NCI-H748 (cell line): ENCODE results near the gene FEZF1.

Experiments used
- DNase-seq: peaks from one replicate; lab custom pipeline; 2025; ENCODE audit not compliant: unreplicated experiment; lab: John Stamatoyannopoulos, UW

FEZF1 gene

DNA sequence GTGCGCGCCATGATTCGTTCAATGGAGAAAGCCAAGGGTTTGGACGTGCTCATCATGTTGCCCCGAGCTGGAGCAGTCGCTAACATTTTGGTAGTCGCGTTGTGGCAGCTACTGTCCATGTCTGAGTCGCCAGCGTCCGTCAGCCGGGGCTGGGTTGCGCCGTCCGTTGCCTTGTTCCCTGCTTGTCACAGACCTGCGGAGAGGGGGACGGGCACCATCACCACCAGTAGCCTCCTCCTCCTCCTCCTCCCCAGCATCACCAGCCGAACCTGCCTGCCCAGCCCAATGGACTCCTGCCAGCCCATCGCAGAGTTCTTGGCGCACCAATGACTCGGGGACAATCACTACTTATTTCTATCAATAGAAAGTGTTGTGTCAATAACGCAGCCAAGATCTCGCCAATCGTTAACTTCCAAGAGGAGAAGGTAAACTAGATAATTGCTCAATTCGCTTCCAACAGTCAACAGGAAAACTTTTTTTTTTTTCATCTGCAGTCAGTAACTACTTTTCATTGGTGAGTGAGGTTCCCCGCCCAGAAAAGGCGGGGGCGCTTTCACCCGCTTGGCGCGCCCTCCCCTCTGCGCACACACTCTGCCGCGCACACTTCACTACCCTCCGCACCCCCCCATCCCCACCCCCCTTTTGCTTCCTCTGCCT is at the start of gene FEZF1:
FEZF1 (minus strand) TSS at position 432 of the 657 bp plus-strand sequence; CDS start at position 119, 313 bp downstream.
- peak; percentile 89 for DNase-seq

DNA sequence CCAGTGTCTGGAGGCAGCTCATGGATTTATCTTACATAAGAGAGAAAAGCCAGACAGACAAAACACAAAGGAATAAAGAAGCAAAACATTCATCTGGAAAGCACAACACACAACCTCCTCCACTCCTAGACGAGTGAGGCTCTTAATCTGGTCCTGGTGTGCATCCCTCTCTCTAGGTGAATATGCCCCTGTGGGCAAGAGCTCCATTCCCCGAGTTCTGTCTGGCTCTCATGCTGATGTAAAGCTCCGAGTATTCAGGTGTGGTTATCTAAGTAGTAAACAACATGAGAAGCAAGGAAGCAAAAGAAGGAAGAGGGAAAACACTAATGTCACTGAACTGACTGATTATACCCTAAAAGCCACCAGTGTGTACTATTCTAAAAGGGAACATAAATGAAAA is 47.9 kb upstream of the FEZF1 start:
- no peak for DNase-seq

DNA sequence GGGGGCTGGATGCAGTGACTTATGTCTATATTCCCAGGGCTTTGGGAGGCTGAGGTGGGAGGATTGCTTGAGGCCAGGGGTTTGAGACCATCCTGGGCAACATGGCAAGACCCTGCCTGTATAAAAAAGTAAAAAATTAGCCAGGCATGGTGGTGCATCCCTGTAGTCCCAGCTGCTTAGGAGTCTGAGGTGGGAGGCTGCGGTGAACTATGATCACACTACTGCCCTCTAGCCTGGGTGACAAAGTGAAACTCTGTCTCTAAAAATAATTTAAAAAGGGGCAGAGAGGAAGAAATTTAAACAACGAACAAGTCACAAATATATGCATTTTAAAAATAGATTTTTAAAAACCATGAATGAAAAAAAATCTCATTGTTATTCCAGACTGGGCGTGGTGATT is 46.2 kb upstream of the FEZF1 start:
- no peak for DNase-seq

DNA sequence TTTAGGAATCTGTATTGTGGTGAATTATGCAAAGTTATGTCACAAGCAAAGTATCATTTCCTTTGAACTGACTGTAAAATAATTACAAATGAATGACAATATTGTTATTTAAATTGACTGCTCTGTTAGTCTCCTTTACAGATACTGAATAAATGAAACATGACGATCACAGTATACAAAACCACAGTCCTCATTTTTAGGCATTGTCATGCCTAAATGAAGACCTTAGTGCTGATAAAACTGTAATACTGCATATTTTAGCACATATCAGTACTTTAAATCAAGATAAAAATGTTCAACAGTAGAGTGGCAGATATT is 39.7 kb upstream of the FEZF1 start:
- DNase-seq = no peak

DNA sequence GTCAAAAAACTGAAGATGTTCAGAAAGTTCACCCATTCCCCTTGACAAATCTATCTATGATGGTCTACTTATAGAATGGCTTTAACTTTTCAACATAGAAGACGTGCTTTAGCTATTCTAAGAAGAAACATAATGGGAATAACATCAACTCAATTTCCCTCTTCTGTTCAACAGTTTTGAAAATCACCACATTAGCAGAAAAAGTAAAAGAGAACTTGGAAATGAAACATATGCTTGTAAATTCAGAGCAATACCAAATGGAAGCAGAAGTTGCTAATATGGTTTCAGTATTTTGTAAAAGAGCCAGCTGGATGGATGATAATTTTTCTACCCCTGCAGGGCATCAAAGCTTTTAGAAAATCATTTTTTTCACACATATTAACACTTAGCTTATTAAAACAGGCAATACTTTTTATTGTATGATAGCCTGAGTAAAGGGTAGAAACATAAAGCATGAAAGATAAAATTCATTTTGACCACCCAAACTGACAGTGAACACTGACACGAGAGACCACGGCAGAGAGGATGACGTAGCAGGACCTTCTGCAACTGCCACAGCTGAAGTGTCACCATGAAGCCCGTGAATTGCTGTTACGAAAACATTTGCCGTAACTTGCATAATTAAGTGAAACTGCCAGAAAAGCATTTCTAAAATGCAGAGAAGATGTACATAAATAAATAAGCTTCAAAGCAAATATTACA is 39.2 kb upstream of the FEZF1 start:
- DNase-seq = no peak

DNA sequence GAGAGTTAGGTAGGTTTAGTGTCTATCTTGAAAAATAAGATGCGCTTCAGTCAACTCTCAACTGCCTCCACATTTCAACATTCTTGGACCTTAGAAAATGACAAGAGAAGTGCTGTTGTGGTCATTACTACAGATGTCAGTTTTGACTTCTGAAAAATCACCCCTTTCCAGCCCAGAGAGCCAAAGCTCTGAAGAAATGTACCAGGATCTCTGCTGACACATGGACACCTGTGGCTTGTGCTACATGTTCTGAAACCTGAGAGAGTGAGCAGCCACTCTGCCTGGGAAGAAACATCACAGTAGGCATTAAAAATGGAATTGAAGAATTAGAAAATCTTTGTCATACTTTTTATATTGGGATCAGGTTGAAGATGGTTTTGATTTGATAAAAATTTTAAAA is 35.9 kb upstream of the FEZF1 start:
- DNase-seq = no peak

DNA sequence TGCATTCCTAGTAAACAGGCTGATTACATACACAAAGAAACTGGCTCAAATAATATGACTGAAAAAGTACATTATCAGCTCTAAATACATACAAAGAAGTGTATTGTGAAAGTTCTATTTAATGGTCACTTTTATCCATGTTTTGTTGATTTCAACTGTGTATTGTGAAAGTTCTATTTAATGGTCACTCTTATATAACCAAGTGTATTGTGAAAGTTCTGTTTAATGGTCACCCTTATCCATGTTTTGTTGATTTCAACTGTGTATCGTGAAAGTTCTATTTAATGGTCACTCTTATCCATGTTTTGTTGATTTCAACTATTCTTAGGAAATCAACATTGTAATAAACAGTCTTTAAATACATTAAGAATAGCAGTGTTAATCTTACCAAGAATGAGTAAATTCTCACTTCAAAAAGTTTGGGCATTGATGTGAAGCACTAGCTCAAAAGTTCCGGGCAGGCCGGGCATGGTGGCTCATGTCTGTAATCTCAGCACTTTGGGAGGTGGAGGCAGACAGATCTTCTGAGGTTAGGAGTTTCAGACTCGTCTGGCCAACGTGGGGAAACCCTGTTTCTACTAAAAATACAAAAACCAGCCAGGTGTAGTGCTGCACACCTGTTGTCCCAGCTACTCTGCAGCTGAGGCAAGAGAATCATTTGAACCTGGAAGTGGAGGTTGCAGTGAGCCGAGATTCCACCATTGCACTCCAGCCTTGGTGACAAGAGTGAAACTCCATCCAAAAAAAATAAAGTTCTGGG is 34.8 kb upstream of the FEZF1 start:
- DNase-seq = no peak

DNA sequence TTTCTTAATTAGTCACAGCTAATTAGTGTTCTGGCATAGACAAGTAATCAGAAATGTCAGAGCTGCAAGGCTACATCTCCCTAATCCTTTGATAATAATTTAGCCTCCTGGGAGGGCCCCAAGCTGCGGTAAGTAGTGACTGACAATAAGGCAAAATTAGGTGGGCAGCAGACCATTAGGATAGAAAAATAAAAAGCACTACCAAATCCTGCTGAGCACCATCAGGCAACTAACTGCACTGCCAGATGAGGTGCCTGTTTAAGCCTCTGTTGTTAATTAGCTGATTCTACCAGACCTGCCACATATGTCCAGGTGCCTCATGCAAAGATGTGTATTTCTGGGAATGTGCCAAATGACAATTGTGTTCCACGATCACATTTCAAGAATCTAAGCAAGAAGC is 32.5 kb upstream of the FEZF1 start:
- peak; percentile 80 for DNase-seq

DNA sequence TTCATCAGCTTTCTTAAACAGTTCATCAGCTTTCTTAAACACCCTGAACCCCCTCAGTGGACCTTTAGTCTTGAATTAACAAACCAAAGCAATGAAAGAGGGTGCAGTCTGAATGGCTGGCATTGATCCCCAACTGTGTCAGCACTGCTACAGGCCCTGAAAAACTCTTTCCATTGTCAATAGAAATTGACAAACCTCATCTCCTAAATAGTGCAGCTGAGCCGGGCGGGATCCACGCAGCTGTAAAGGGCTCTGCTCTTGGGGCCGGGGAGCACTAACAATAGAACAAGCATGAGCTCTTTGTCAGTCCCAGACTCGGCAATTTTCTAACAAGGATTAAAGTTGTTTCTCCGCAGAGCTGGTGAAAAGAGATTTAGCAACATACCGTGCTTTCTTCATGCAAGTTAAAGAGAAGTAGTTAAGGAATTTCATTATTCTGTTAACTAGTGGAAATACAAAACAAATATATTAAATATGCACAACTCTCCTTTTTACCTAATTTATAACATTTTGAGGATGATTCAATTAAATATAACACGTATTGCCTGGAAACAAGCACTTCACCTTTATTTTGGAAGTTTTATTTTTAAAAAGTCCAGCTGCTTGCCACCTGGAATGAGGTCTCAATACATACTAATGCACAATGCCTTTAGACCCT is 24.7 kb upstream of the FEZF1 start:
- DNase-seq = peak; percentile 18

DNA sequence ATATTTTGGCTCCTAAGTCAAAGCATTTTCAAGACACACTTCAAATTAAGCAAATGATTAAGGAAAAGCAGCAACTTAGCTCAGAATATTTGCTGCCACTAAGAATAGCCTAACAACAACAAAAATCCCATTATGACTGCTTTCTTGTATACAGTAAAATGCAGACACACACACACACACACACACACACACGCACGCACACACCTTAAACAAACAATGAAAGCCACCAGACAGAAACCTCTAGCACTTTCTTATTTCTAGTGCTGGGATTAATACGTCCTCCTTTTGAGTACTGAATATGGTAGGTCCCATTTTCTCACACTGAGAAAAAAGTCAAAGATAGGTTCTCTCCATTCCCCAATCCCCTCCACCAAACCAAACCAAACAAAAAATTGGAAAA is 23.4 kb upstream of the FEZF1 start:
- DNase-seq = peak; percentile 50

DNA sequence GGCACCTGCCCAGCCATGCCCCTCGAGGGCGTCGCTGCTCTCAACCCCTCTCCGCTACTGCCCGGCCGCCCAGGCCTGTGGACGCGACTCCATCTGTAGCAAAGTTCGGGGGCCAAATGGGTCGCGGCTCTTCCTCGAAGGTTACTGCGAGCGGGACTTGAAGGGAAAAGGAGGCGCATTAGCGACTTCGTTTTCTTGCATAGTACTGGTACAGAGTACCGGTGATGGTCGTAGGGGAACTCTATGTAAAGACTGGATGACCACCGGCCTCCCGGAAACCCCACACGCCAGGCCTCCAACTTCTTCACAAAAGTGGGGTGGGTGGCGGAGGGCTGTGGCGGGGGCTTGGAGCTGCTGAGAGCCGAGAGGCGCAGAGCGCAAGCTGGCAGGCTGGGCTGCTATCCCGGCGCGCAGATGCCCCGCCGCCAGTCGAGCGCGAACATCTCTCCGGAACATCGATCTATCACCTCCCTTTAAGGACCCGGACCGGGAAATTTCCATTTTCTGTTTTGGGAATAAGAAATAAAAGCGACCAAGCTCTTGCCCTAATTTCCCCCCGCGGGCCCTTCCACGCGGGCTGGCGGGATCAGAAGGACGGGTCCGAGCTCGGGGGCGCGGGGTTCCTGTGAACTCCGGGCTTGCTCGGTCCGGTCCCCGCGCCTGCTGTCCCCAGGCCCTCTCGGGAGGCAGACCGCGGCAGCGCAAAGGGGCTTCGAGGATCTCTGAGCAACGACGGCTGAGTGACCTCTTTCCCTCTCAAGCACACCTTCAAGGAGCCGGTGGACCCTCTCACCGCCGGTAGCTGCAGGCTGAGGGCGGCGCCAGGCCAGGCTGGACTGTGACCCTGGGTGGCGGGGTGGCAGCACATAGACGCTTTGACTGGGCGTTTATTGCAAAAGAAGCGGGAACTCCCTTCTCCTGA is 12.2 kb upstream of the FEZF1 start:
- DNase-seq = no peak

DNA sequence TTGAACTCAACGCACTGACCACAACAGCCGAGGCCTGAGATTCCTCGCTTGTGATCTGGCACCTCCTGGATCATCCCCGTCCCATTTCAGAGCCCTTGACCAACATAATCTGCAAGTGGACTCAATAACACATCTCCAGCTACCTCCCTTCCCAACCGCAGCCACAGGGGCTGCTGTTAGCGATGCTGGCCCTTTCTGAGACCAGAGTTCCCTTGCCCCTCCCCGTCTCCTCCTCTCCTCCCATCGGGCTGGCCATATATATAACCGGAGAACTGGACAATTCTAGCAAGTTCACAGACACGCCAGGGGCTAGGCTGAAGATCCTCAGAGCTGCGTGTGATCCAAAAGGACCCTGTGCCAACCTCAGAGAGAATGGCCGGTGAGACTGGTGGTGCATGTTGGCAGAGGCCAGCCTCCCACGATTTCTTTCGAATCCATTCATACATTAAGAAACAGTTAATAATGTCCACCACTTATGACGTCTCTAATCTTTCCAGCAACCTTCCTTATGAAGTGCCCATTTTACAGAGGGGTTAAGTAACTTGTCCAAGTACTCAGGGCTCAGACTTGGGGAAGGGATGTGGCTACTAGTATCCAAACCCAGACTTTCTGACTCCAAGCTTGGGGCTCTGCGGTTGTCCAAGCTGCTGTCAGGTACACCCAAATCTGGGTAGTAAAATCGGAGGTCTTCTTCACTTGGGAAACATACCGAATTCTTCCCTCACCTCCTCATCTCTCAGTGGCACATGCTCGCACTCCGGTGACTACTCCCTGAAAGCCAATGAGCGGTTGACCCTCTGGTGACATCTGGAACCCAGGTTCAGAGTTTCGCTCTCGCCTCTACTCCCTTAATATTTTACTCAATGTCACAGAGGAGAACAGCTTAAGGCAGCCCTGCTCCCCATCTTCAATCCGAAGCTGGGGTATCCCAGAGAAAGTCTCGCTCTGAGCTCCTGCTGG is 11.2 kb upstream of the FEZF1 start:
- DNase-seq = no peak

DNA sequence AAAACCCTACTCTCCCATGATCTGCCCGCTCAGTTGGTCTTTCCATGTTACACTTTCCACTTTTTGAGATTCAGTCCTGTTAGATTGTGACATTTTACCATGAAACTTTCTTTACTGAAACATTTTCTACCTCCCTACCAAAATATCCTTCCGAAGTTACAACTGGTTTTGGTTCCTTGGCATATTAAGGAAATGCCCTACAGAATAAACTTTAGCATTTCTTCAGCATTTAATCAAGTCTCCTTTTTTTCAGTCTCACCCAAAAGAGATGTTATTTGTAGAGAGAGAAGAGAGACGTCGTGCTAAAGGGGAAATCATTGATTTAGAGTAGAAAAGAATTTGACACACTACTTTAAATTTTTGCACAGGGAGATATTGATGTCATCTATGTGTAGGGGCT is 9.7 kb upstream of the FEZF1 start:
- no peak for DNase-seq

DNA sequence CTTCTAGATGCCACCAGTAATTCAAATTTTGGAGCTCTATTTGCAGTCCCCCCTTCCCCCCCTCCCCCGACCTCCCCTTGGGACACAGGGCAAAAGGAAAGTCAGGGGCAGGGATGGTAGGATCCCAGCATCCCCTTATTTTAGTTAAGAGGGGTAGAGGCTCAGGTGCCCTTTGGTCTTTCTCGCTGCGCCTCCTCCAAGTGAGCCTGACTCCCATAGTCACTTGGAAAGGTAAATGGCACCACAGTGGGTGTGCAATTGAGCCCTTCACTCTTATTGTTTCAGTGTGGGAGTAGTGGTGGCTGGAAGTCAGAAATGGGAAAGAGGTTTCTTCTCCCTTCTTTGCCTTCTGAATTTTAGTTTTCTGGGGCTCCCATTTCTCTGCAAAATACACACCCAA is 8.2 kb upstream of the FEZF1 start:
- DNase-seq = no peak

DNA sequence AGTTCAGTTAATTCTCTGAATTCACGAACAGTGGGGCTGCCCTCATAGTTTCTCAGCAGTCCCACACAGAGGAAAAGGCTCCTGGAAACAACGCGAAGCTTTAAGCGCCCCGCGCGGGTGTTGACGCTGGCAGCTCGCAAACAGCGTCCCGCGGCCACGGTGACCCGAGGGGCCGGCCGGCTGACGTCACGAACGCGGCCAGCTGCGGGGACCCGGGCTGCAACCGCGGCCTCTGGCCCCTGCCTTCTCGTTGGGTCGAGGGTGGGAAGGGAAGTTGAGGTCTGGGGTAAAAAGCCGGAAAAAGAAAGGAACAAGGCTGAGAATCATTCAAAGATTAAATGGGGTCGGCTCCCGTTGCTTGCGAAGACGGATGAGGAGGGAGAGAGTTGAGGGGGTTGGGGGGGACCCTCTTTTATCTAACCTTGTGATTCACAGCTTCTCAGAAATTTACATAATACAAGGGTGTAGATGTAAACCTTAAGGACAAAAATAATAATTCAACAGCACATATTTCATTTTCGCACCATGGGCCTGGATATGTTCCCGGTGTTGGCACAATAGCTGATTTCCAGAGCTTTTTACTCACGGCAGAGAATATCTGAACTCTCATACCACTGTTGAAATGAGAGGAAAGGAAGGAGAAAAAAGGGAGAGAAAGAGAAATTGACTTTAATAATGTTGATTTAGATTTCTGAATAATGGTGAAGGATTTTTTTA is 7.3 kb upstream of the FEZF1 start:
- DNase-seq = no peak

DNA sequence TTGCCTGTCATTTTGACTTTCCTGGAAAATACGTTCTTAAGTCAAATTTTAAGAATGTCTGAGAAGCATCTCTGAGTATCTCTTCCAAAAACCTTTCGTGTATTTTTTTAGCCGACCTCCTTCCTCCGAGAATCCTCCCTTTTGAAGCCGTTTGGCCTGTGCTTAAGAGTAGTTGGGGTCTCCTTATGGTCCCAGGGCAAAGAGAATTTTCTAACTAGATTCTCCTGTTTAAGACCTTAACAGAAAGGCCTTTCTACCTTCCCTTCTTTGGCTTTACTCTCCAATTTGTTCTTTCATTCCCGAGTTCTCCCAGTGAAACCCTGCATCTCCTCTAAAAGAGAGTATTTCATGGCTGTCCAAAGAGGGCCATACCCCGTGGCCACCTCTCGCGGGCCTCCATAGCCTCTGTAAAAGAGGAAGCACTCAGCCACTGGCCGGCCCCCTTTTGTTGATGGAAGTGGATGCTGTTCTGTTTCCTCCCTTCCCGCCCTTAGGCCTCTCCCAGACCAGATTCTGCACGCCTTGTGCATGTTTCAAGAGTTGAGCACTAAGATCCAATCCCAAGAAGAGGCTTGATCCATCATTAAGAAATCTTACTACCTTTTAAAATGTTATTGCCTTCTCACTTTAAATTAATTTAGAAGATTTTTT is 6.6 kb upstream of the FEZF1 start:
- DNase-seq = no peak

DNA sequence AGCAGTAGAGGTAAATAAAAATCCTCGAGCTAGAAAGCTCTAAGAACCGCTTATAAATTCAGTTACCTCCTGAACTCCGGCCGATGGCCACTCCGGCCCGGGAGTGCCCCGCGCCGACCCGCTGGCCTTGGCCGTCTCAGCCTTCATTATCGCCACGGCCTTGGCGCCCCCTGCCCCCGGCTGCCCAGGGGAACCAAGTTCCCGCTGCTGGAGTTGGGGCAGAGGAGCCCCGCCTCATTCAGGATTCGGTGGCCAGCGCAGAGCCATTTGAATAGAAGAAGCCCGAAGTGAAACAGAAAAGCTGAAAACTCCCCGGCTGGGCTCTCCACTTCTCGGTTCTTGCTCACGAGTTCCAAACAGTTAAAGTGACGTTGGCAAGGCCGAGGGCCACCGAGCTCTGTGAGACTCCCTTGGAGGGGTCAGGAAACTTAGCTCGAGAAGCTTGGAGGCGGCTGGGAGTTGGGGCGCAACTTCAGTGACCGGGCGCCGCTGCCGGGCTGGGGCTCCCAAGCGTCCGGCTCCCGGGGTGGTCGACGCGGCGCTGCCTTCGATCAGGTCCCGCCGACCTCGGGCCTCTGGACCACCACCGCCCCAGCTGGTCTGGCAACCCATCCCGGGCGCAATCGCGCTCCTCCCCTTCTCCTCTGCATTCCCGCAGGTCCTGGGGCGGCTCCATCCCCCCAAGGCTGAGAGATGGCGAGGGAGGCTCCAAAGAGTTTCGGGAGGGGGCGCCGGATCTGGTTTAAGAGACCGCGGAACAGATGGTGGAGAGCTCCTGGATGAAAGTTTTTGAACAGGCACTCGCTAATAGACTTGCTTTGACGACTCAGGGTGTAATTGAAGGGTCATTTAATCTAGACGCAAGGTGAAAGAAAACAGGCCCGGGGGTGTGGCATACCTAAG is 5.8 kb upstream of the FEZF1 start:
- no peak for DNase-seq
